Panc1 (cell line): ENCODE results near the gene NTRK2. TPM values are rescaled to one million over a fixed set of nuclear protein-coding genes. Genes with fewer than 3 reads are reported as not detected.

ENCODE experiments used
- ATAC-seq: fragments of 200-7000 bp; cut with Tn5 transposase; 2 replicates; pipeline ENCODE4 v1.9.1; 2020; ENCODE audit warnings: mild to moderate bottlenecking, moderate library complexity
- BruUV-seq: library from RNA; stranded (reverse); fragments of 400-500 nt; replicated peaks from 2 replicates; lab custom pipeline; 2021; lab: Mats Ljungman, UMichigan
- CTCF ChIA-PET: fragments of 300-600 bp; sonication (Branson Sonifier 250); formaldehyde crosslinking; loops from one replicate; lab custom pipeline; 2022; ENCODE audit warnings: antibody characterized with exemption; lab: Charles Lee
- POLR2A ChIA-PET: fragments of 300-600 bp; sonication (Branson Sonifier 250); formaldehyde crosslinking; loops from one replicate; lab custom pipeline; 2022; ENCODE audit warnings: antibody characterized with exemption; lab: Charles Lee
- DNase-seq: peaks from one replicate; pipeline ENCODE4 v3.0.0-alpha.2; 2010; ENCODE audit warnings: low read depth, low spot score
- H3K27ac ChIP-seq: 2 replicates; pipeline ENCODE4 v1.5.1; 2011; ENCODE audit warnings: mild to moderate bottlenecking, low read length, inconsistent platforms
- H3K27me3 ChIP-seq: fragments of 200-500 bp; sonication (Bioruptor generic); 2 replicates; pipeline ENCODE4 v1.6.0; 2014; ENCODE audit warnings: low read length, inconsistent platforms; ENCODE audit not compliant: control insufficient read depth, insufficient read depth
- H3K36me3 ChIP-seq: fragments of 200-500 bp; sonication (Bioruptor generic); 2 replicates; pipeline ENCODE4 v1.5.1; 2014; ENCODE audit warnings: inconsistent platforms, mild to moderate bottlenecking, low read length, moderate library complexity; ENCODE audit not compliant: control insufficient read depth, insufficient read depth
- H3K4me1 ChIP-seq: 2 replicates; pipeline ENCODE4 v1.5.1; 2011; ENCODE audit warnings: inconsistent platforms, mild to moderate bottlenecking, low read length, moderate library complexity; ENCODE audit not compliant: control insufficient read depth, insufficient read depth
- H3K4me3 ChIP-seq, 2 experiments: 2 replicates each; pipeline ENCODE4 v1.5.1; 2011 to 2012; ENCODE audit warnings: low read depth in 2 of 2, low read length in 2 of 2, mild to moderate bottlenecking in 2 of 2, inconsistent platforms in 1 of 2, moderate library complexity in 1 of 2
- H3K9me3 ChIP-seq: fragments of 200-500 bp; sonication (Bioruptor generic); 2 replicates; pipeline ENCODE4 v1.5.1; 2014; ENCODE audit warnings: low read depth, mild to moderate bottlenecking, inconsistent platforms, low read length, moderate library complexity; ENCODE audit not compliant: control insufficient read depth, insufficient read depth
- POLR2AphosphoS5 ChIP-seq: IDR thresholded peaks from 2 replicates; pipeline ENCODE4 v1.6.1; 2012; ENCODE audit warnings: mild to moderate bottlenecking, low read depth, low read length, moderate library complexity
- SIN3A ChIP-seq: IDR thresholded peaks from 2 replicates; pipeline ENCODE4 v1.6.1; 2012; ENCODE audit warnings: low read depth, mild to moderate bottlenecking, low read length, moderate library complexity, borderline replicate concordance; ENCODE audit not compliant: insufficient read depth
- TCF7L2 ChIP-seq: IDR thresholded peaks from 2 replicates; pipeline ENCODE4 v1.6.1; 2011; ENCODE audit warnings: mild to moderate bottlenecking, low read depth, low read length, inconsistent platforms
- in situ Hi-C: cut with HindIII; loops from 2 replicates; pipeline ENCODE4 v1.10.0; 2016; ENCODE audit warnings: low sequenced_read_pairs, low pct_unique_long_range_greater_than_20kb
- intact Hi-C: fragments of 100-400 bp; cut with micrococcal nuclease; formaldehyde crosslinking; loops from one replicate; pipeline ENCODE4 v1.10.0; 2022; ENCODE audit not compliant: unreplicated experiment
- total RNA-seq: library from RNA; stranded (reverse); gene quantifications from one replicate; pipeline ENCODE4 v1.2.1, GENCODE V29; 2021; ENCODE audit not compliant: unreplicated experiment
- TF ChIP-seq, protein P1 (sequence below), 2 experiments: IDR thresholded peaks; 2 replicates each; pipeline ENCODE4 v1.6.1; 2011 to 2012; ENCODE audit warnings: low read depth in 2 of 2, control low read depth in 1 of 2, low read length in 1 of 2, mild to moderate bottlenecking in 1 of 2, moderate library complexity in 1 of 2; ENCODE audit not compliant: insufficient read depth in 1 of 2
- TF ChIP-seq, protein P2 (sequence below): fragments of 450-650 bp; IDR thresholded peaks from 2 replicates; pipeline ENCODE4 v1.5.1; 2017; ENCODE audit warnings: mild to moderate bottlenecking

NTRK2 gene
- total RNA-seq, 1 experiment from 2014 or later = 0.23 TPM

DNA sequence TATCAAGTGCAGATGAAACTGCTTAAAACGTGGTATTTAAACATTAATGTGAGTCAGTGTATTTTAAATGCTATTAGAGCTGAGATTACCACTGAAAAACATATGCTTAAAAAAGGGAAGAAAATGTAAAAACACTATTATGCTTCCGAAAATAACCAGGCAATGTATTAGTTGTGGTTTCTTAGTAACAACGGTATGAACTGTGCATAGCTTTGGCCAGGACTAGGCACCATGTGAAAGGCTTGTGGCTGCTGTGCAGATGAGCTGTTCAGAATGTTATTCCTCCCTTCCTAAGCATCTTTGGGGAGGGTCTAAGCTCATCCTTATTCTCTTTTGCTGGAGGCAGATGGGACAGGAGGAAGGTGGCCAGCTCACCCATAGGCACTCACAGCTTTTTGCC is 84.9 kb downstream of the NTRK2 start:
- ATAC-seq (no peak), DNase-seq (no peak)
- POLR2A ChIA-PET = no interaction called here
- no peak for TF ChIP-seq TCF7L2
- no peak for TF ChIP-seq POLR2AphosphoS5
- TF ChIP-seq SIN3A = no peak
- TF ChIP-seq, protein P1, sequence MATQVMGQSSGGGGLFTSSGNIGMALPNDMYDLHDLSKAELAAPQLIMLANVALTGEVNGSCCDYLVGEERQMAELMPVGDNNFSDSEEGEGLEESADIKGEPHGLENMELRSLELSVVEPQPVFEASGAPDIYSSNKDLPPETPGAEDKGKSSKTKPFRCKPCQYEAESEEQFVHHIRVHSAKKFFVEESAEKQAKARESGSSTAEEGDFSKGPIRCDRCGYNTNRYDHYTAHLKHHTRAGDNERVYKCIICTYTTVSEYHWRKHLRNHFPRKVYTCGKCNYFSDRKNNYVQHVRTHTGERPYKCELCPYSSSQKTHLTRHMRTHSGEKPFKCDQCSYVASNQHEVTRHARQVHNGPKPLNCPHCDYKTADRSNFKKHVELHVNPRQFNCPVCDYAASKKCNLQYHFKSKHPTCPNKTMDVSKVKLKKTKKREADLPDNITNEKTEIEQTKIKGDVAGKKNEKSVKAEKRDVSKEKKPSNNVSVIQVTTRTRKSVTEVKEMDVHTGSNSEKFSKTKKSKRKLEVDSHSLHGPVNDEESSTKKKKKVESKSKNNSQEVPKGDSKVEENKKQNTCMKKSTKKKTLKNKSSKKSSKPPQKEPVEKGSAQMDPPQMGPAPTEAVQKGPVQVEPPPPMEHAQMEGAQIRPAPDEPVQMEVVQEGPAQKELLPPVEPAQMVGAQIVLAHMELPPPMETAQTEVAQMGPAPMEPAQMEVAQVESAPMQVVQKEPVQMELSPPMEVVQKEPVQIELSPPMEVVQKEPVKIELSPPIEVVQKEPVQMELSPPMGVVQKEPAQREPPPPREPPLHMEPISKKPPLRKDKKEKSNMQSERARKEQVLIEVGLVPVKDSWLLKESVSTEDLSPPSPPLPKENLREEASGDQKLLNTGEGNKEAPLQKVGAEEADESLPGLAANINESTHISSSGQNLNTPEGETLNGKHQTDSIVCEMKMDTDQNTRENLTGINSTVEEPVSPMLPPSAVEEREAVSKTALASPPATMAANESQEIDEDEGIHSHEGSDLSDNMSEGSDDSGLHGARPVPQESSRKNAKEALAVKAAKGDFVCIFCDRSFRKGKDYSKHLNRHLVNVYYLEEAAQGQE (IDR thresholded peaks at IDR 0.05; ENCODE audit: insufficient read depth in 1 of 2, low read depth in 2 of 2, low read length in 1 of 2) = no peak
- TF ChIP-seq, protein P2, sequence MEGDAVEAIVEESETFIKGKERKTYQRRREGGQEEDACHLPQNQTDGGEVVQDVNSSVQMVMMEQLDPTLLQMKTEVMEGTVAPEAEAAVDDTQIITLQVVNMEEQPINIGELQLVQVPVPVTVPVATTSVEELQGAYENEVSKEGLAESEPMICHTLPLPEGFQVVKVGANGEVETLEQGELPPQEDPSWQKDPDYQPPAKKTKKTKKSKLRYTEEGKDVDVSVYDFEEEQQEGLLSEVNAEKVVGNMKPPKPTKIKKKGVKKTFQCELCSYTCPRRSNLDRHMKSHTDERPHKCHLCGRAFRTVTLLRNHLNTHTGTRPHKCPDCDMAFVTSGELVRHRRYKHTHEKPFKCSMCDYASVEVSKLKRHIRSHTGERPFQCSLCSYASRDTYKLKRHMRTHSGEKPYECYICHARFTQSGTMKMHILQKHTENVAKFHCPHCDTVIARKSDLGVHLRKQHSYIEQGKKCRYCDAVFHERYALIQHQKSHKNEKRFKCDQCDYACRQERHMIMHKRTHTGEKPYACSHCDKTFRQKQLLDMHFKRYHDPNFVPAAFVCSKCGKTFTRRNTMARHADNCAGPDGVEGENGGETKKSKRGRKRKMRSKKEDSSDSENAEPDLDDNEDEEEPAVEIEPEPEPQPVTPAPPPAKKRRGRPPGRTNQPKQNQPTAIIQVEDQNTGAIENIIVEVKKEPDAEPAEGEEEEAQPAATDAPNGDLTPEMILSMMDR = no peak
- in situ Hi-C loops (no loop called here), intact Hi-C loops (no loop called here)
- Histone ChIP-seq H3K36me3 (no peaks in the 10 kb centered on the region), H3K27ac (no peak overlapping the region), H3K4me3 (no peak overlapping the region), H3K27me3 (no peaks in the 10 kb centered on the region), H3K4me1 (no peaks in the 10 kb centered on the region), H3K9me3 (no peaks in the 10 kb centered on the region)
- CTCF ChIA-PET = no interaction called here
- no TSS peak for BruUV-seq

DNA sequence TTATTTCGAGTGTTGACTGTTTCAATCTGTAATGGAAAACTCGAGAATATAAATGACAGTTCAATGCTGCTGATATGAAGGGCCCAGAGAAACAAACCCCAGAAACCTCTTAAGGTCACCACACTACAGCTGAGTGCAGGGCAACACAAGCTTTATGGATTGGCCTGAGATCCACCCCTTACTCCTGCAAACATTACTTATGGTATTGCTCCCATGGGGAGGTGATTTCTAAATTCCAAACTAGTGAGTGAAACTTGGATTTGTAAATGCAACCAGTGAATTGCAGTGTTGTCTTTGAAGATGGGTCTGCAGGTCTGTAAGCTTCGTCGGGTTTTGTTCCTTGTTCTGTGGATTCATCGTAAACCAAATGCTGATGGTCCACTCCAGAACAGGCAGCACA is 85.4 kb downstream of the NTRK2 start:
- Histone ChIP-seq H3K9me3 (no peaks in the 10 kb centered on the region), H3K4me1 (no peaks in the 10 kb centered on the region), H3K27ac (no peak overlapping the region), H3K4me3 (no peak overlapping the region), H3K36me3 (no peaks in the 10 kb centered on the region), H3K27me3 (no peaks in the 10 kb centered on the region)
- intact Hi-C loops (no loop called here), in situ Hi-C loops (no loop called here)
- ChIA-PET CTCF (no interaction called here), POLR2A (no interaction called here)
- no peak for DNase-seq
- BruUV-seq = no TSS peak
- TF ChIP-seq, protein P2 = no peak
- TF ChIP-seq, protein P1 (IDR thresholded peaks at IDR 0.05; ENCODE audit: insufficient read depth in 1 of 2, low read depth in 2 of 2, low read length in 1 of 2) = no peak
- TF ChIP-seq TCF7L2 (no peak), SIN3A (no peak), POLR2AphosphoS5 (no peak)
- ATAC-seq = no peak
